K562 (cell line): ENCODE results near the gene CLEC4A. TPM values are rescaled to one million over a fixed set of nuclear protein-coding genes. Genes with fewer than 3 reads are reported as not detected.

Source experiments
- ATAC-seq: fragments of 200-7000 bp; cut with Tn5 transposase; 3 replicates; pipeline ENCODE4 v1.9.1; 2020; ENCODE audit warnings: moderate library complexity
- BruUV-seq: library from RNA; stranded (reverse); fragments of 400-500 nt; replicated peaks from 2 replicates; lab custom pipeline; 2021; lab: Mats Ljungman, UMichigan
- CTCF ChIA-PET: fragments of 300-600 bp; formaldehyde crosslinking; extraction: SDS; loops from one replicate; lab custom pipeline; 2021; ENCODE audit warnings: low intra/inter-chr PET ratio; lab: Yijun Ruan, JAX
- POLR2A ChIA-PET: fragments of 300-600, 350-650 bp; sonication (Branson Sonifier 250); formaldehyde crosslinking; extraction: SDS; loops from one replicate; lab custom pipeline; 2021; ENCODE audit warnings: antibody characterized with exemption, inconsistent platforms; lab: Yijun Ruan, JAX
- DNase-seq, 4 experiments: peaks; one replicate each; pipeline versions ENCODE4 v3.0.0 to v3.0.0-alpha.2; 2011 to 2018; ENCODE audit warnings: low spot score in 3 of 4, mixed read lengths in 3 of 4; ENCODE audit errors: extremely low read depth in 1 of 4
- FAIRE-seq: peaks from 2 replicates; lab custom pipeline; 2011; peaks lifted over from hg19 to GRCh38; lab: Jason Lieb, UNC
- H2AFZ ChIP-seq: 2 replicates; pipeline ENCODE4 v1.6.0; 2011; ENCODE audit warnings: low read depth, low read length, control low read depth, inconsistent platforms
- H3K27ac ChIP-seq: fragments of 200-600 bp; 3 replicates; pipeline ENCODE4 v1.8.0; 2011; ENCODE audit warnings: low read depth, mild to moderate bottlenecking, control low read depth, inconsistent platforms, low read length, moderate library complexity, mixed read lengths; ENCODE audit errors: extremely low read depth
- H3K27me3 ChIP-seq, 2 experiments: fragments of 300-600 bp in 1 of 2; 2 replicates in 1 of 2; 3 replicates in 1 of 2; pipeline versions ENCODE4 v1.6.0 to v1.8.0; 2011; ENCODE audit warnings: inconsistent platforms in 2 of 2, low read length in 2 of 2, mild to moderate bottlenecking in 1 of 2, mixed read lengths in 1 of 2, moderate library complexity in 1 of 2; ENCODE audit not compliant: control insufficient read depth in 2 of 2, insufficient read depth in 2 of 2
- H3K36me3 ChIP-seq: fragments of 300-600 bp; 3 replicates; pipeline ENCODE4 v1.8.0; 2011; ENCODE audit warnings: mild to moderate bottlenecking, low read length, inconsistent platforms; ENCODE audit not compliant: control insufficient read depth, insufficient read depth
- H3K4me1 ChIP-seq, 2 experiments: fragments of 200-600 bp in 1 of 2; replicated peaks in 1 of 2; 2 replicates in 1 of 2; 3 replicates in 1 of 2; pipeline versions ENCODE4 v1.5.1 to v1.8.0; 2011; ENCODE audit warnings: inconsistent platforms in 2 of 2, low read length in 2 of 2, mild to moderate bottlenecking in 1 of 2, mixed read lengths in 1 of 2, moderate library complexity in 1 of 2; ENCODE audit not compliant: control insufficient read depth in 2 of 2, insufficient read depth in 2 of 2
- H3K4me2 ChIP-seq: 2 replicates; pipeline ENCODE4 v1.6.1; 2011; ENCODE audit warnings: low read length, control low read depth, inconsistent platforms, mixed read lengths; ENCODE audit not compliant: insufficient read depth
- H3K4me3 ChIP-seq: fragments of 200-600 bp; sonication (generic), shearing (Covaris generic); 2 replicates; pipeline ENCODE4 v1.5.1; 2016; ENCODE audit warnings: control low read depth, inconsistent platforms
- H3K79me2 ChIP-seq: fragments of 200-600 bp; 3 replicates; pipeline ENCODE4 v1.8.0; 2011; ENCODE audit warnings: low read length, inconsistent platforms; ENCODE audit not compliant: control insufficient read depth, insufficient read depth
- H3K9ac ChIP-seq, 2 experiments: 2 replicates each; pipeline versions ENCODE4 v1.6.0 to v1.6.1; 2011; ENCODE audit warnings: low read depth in 2 of 2, low read length in 2 of 2, control low read depth in 1 of 2, inconsistent platforms in 1 of 2, mild to moderate bottlenecking in 1 of 2, mixed read lengths in 1 of 2; ENCODE audit not compliant: insufficient read depth in 1 of 2
- H3K9me1 ChIP-seq: one replicate; pipeline ENCODE4 v1.6.0; 2011; ENCODE audit warnings: inconsistent platforms, mild to moderate bottlenecking, low read length, moderate library complexity; ENCODE audit not compliant: control insufficient read depth, insufficient read depth
- H3K9me3 ChIP-seq: replicated peaks from 2 replicates; pipeline ENCODE4 v1.5.1; 2011; ENCODE audit warnings: low read depth, low read length, inconsistent platforms; ENCODE audit not compliant: control insufficient read depth, insufficient read depth
- H4K20me1 ChIP-seq: replicated peaks from 2 replicates; pipeline ENCODE4 v1.6.1; 2011; ENCODE audit warnings: low read length, inconsistent platforms, mixed read lengths; ENCODE audit not compliant: control insufficient read depth, insufficient read depth
- BHLHE40 ChIP-seq: IDR thresholded peaks from 2 replicates; pipeline ENCODE4 v1.6.1; 2011; ENCODE audit warnings: low read length, improper control_type of control experiment
- COPS2 ChIP-seq: fragments of 450-650 bp; conservative IDR thresholded peaks from 2 replicates; pipeline ENCODE4 v1.6.1; 2016; ENCODE audit warnings: mild to moderate bottlenecking, moderate library complexity
- FOSL1 ChIP-seq: fragments of 200-800 bp; sonication (Bioruptor generic); conservative IDR thresholded peaks from 2 replicates; pipeline ENCODE4 v1.6.1; 2016; ENCODE audit warnings: missing genetic modification characterization, missing compliant biosample characterization
- SMARCE1 ChIP-seq: fragments of 450-650 bp; IDR thresholded peaks from 2 replicates; pipeline ENCODE4 v1.7.1; 2016; ENCODE audit warnings: mild to moderate bottlenecking
- STAG1 ChIP-seq: sonication (generic); formaldehyde crosslinking; IDR thresholded peaks from 2 replicates; pipeline ENCODE4 v1.5.0; 2020; ENCODE audit warnings: missing genetic modification reagents, borderline replicate concordance
- WGBS: fragments of 100-300 bp; shearing (Covaris generic); methylation state at CpG from one replicate; pipeline ENCODE4 v1.1.6; 2016; ENCODE audit warnings: low coverage, mixed read lengths; ENCODE audit not compliant: insufficient coverage; ENCODE audit errors: missing lambda C conversion rate; 5-methylcytosine and 5-hydroxymethylcytosine counted together
- in situ Hi-C: fragments of 300-500 bp; cut with MboI; formaldehyde crosslinking; loops from 4 replicates; pipeline ENCODE4 v1.15.0; 2018; ENCODE audit warnings: inconsistent platforms, mixed read lengths
- intact Hi-C: fragments of 100-400 bp; cut with micrococcal nuclease; formaldehyde crosslinking; loops from 2 replicates; pipeline ENCODE4 v1.14.2; 2022
- polyA plus RNA-seq, 8 experiments: library from polyadenylated mRNA; depleted of rRNA in 4 of 8; stranded (reverse) in 5 of 8; unstranded in 3 of 8; fragments of >200 nt; fragmentation: Nextera tagmentation in 2 of 8; fragmentation: Illumina TruSeq in 1 of 8; extraction: Ambion mirVana in 2 of 8; extraction: Trizol in 1 of 8; gene quantifications; 2 replicates each; pipeline versions ENCODE4 v1.2.1 to v1.2.3, GENCODE V29; 2011 to 2014; ENCODE audit warnings: inconsistent platforms in 1 of 8, missing spikeins in 1 of 8
- total RNA-seq, 7 experiments: library from RNA; depleted of rRNA in 6 of 7; stranded (reverse); fragments of >200 nt in 6 of 7; fragmentation: Illumina TruSeq in 2 of 7; extraction: Trizol in 2 of 7; gene quantifications; 2 replicates each; pipeline versions ENCODE4 v1.2.1 to v1.2.3, GENCODE V29; 2011 to 2021; ENCODE audit warnings: low replicate concordance in 1 of 7
- TF ChIP-seq, protein P1 (sequence below): fragments of 450-650 bp; IDR thresholded peaks from 2 replicates; pipeline ENCODE4 v1.6.1; 2016; ENCODE audit warnings: antibody characterized with exemption
- TF ChIP-seq, protein P2 (sequence below): fragments of 250-450 bp; sonication (Bioruptor Pico); IDR thresholded peaks from 2 replicates; pipeline ENCODE4 v1.9.0; 2021; ENCODE audit warnings: mild to moderate bottlenecking
- TF ChIP-seq, protein P3 (sequence below): fragments of 200-800 bp; sonication (Bioruptor generic); IDR thresholded peaks from 2 replicates; pipeline ENCODE4 v1.6.1; 2017; ENCODE audit warnings: missing genetic modification characterization, missing compliant biosample characterization
- TF ChIP-seq, protein P4 (sequence below): fragments of 450-650 bp; IDR thresholded peaks from 2 replicates; pipeline ENCODE4 v1.6.1; 2016; ENCODE audit warnings: missing biosample characterization, missing genetic modification characterization
- TF ChIP-seq, protein P5 (sequence below): fragments of 450-650 bp; formaldehyde crosslinking; IDR thresholded peaks from 2 replicates; pipeline ENCODE4 v1.4.0; 2022; ENCODE audit warnings: missing genetic modification characterization
- TF ChIP-seq, protein P6 (sequence below), 2 experiments: fragments of 450-650 bp in 1 of 2; sonication (generic) in 1 of 2; formaldehyde crosslinking in 1 of 2; IDR thresholded peaks in 1 of 2; conservative IDR thresholded peaks in 1 of 2; 2 replicates each; pipeline versions ENCODE4 v1.6.1 to v1.8.1; 2016 to 2023; ENCODE audit warnings: mild to moderate bottlenecking in 2 of 2, moderate library complexity in 2 of 2, inconsistent platforms in 1 of 2, missing genetic modification reagents in 1 of 2

Gene CLEC4A
- total and polyA plus RNA-seq, 9 of the 15 experiments (the other 6 are each of a cell fraction or from before 2014, with no cell fraction given), result 0.06 to 0.27 (median 0.18) TPM; not detected in 5

DNA sequence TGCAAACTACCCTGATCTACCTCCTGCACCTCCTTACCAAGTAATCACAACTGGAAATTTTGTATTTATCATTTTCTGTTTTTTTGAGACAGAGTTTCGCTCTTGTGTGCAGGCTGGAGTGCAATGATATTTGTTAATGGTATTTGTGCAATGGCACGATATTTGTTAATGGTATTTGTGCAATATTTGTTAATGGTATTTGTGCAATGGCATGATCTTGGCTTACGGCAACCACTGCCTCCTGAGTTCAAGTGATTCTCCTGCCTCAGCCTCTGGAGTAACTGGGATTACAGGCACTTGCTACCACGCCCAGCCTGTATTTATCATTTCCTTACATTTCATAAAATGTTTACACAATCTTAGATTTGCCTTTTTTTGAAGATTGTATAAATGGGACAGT, 47.1 kb upstream of the CLEC4A start (continued):
- TF ChIP-seq, protein P1, sequence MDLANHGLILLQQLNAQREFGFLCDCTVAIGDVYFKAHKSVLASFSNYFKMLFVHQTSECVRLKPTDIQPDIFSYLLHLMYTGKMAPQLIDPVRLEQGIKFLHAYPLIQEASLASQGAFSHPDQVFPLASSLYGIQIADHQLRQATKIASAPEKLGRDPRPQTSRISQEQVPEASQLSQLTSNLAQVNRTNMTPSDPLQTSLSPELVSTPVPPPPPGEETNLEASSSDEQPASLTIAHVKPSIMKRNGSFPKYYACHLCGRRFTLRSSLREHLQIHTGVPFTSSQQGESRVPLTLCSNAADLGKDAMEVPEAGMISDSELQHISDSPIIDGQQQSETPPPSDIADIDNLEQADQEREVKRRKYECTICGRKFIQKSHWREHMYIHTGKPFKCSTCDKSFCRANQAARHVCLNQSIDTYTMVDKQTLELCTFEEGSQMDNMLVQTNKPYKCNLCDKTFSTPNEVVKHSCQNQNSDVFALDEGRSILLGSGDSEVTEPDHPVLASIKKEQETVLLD, result no peak
- TF ChIP-seq SMARCE1, result no peak
- TF ChIP-seq, protein P2, sequence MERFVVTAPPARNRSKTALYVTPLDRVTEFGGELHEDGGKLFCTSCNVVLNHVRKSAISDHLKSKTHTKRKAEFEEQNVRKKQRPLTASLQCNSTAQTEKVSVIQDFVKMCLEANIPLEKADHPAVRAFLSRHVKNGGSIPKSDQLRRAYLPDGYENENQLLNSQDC, result no peak
- TF ChIP-seq, protein P3, sequence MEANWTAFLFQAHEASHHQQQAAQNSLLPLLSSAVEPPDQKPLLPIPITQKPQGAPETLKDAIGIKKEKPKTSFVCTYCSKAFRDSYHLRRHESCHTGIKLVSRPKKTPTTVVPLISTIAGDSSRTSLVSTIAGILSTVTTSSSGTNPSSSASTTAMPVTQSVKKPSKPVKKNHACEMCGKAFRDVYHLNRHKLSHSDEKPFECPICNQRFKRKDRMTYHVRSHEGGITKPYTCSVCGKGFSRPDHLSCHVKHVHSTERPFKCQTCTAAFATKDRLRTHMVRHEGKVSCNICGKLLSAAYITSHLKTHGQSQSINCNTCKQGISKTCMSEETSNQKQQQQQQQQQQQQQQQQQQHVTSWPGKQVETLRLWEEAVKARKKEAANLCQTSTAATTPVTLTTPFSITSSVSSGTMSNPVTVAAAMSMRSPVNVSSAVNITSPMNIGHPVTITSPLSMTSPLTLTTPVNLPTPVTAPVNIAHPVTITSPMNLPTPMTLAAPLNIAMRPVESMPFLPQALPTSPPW, result no peak
- no peak for TF ChIP-seq BHLHE40
- no peak for TF ChIP-seq COPS2
- TF ChIP-seq, protein P4, sequence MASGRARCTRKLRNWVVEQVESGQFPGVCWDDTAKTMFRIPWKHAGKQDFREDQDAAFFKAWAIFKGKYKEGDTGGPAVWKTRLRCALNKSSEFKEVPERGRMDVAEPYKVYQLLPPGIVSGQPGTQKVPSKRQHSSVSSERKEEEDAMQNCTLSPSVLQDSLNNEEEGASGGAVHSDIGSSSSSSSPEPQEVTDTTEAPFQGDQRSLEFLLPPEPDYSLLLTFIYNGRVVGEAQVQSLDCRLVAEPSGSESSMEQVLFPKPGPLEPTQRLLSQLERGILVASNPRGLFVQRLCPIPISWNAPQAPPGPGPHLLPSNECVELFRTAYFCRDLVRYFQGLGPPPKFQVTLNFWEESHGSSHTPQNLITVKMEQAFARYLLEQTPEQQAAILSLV (tag), result no peak

DNA sequence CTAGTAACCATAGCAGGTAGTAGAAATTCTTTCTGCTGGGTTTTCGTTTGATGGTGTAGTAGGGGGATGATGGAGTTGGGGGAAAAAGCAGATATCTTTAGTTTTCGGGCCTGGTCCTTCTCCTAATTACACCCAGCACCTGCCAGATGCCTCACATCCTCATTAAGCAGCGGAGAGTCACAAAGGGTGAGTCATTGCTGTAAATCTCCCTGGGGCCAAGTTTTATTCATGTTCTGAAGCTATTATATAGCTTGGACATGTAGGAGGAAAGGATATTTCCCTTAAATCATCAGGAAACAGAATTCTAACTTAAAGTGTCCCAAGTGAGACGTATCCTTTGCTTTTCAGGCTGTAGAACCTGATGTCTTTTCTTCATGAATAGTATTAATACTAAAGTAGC, 46.2 kb upstream of the CLEC4A start:
- ChIA-PET CTCF (interaction anchor here (2.7 kb wide), 1 partner anchor 31 kb away, joined by 18 read pairs; no protein-coding TSS in a partner anchor), POLR2A (no interaction called here)
- in situ Hi-C loops (no loop called here), intact Hi-C loops (no loop called here)
- Histone ChIP-seq H3K4me2 (no peak overlapping the region), H3K4me1 (peaks cover 7 to 17% of the 10 kb centered on the region in 2 experiments; a peak in 3 of 5 replicates), H3K9me3 (no peaks in the 10 kb centered on the region), H2AFZ (no peak overlapping the region), H4K20me1 (no peaks in the 10 kb centered on the region), H3K79me2 (peaks cover 14% of the 10 kb centered on the region), H3K36me3 (no peaks in the 10 kb centered on the region), H3K27ac (no peak overlapping the region), H3K9me1 (no peaks in the 10 kb centered on the region), H3K9ac (no peak overlapping the region), H3K4me3 (no peak overlapping the region), H3K27me3 (no peaks in the 10 kb centered on the region)
- FAIRE-seq (no peak), DNase-seq (no peak), ATAC-seq (no peak)
- no TSS peak for BruUV-seq
- WGBS, result 23% methylated on average over 4 of the region's 4 CpGs
- TF ChIP-seq, protein P5, sequence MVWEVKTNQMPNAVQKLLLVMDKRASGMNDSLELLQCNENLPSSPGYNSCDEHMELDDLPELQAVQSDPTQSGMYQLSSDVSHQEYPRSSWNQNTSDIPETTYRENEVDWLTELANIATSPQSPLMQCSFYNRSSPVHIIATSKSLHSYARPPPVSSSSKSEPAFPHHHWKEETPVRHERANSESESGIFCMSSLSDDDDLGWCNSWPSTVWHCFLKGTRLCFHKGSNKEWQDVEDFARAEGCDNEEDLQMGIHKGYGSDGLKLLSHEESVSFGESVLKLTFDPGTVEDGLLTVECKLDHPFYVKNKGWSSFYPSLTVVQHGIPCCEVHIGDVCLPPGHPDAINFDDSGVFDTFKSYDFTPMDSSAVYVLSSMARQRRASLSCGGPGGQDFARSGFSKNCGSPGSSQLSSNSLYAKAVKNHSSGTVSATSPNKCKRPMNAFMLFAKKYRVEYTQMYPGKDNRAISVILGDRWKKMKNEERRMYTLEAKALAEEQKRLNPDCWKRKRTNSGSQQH (CRISPR knock-in tag), result no peak
- TF ChIP-seq FOSL1 (tag), result peak; percentile 56
- no peak for TF ChIP-seq STAG1 (CRISPR knock-in tag)
- TF ChIP-seq, protein P6, sequence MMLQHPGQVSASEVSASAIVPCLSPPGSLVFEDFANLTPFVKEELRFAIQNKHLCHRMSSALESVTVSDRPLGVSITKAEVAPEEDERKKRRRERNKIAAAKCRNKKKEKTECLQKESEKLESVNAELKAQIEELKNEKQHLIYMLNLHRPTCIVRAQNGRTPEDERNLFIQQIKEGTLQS (IDR thresholded peaks at IDR 0.05), result peak; percentile 44; the same call in 1 of the 2 replicates
- TF ChIP-seq, protein P6 (CRISPR knock-in tag; conservative IDR thresholded peaks at IDR 0.05), result no peak
